ENCODE results near the gene LMX1A. TPM values are rescaled to one million over a fixed set of nuclear protein-coding genes. Genes with fewer than 3 reads are reported as not detected.

Gene LMX1A
- total RNA-seq, 1 donor, result not detected

DNA sequence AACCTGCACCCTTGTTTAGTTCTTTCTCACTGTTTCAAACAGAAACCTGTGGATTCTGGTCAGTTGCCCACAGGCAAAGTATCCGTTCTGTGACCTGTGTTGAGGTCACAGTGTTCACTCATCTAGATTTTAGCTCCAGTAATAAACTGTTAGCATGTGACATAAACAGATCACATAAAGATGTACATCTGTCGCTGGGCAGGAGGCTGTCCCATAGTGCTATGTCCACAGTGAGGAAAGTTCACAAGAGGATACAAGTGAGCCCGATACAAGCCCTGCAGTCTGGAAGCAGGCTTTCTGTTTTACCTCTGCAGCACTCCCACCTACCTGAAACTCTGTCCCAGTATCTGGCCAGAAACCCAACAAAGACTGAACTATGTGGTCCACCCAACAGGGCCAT, 28.4 kb downstream of the LMX1A start:
- no peak for DNase-seq (ENCODE audit: low read depth in 2 of 3, low spot score in 2 of 3)

DNA sequence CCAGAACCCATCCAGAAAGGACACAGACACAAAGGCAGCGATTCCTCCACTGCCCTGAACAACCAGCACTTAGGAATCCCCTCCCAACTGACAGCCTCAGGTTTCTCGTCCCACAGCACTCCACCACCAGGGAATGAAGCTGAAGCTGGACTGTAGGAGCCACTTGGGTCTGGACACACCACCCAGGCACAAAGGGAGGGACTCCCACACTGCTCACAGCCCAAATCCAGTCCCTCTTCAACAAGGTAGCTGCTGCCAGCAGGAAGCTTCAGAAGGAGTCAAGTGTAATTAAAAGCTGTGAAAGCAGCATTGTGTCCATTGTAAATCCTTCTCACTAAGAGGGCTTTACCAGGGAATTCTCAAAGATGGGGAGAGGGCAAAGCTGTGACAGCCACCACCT, 29.0 kb downstream of the LMX1A start:
- DNase-seq (ENCODE audit: low read depth in 2 of 3, low spot score in 2 of 3), result no peak

DNA sequence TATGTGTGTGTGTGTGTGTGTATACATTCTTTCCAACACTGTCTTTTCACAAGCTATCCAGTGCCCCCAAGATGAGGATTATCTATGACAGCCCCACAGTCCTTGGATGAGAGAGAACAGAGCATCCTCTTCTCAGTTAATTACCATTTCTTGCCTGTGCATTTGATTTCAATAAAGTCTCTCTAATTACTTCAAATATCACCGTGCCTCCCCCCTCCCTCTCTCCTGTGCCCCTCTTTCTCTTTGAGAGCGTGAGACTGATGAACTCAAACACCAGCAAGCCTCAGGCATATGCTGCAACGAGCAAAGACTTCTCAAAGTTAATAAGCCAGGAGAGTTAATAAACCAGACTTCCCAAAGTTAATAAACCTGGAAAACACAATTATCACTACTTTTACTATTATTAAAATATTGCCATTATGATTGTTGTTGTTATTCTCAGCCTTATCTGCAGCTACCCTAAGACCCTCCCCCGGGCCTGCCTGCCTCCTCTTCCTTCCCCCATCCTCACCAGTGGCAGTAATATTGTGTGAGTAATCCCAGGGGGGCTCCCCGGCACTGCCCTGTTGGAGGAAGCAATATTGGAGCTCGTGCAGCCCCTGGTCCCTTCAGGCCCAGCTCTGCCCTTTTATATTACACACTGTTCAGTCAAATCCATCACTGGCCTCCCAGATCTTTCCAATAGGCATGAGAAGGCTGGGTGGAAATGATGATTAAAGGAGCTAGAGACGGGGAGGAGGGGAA, 30.9 kb downstream of the LMX1A start:
- DNase-seq (ENCODE audit: low read depth in 2 of 3, low spot score in 2 of 3), result no peak

DNA sequence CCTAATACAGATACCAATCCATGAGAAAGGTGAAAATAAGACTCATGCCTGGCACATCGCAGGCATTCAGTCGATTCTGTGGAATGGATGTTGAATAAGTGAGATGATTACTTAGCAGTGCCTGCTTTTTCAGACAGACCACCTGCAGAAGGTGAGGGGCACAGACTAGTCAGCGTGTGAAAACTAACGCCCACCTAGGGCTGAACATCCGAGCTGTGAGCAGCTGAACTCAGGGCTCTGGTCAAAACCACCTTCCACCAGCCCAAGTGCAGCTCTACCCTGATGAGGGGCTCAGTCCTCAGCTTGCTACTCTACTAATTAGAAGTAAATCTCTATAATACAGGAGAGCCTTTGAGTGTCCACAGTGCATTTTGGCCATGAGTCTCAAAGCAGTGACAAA, 32.5 kb downstream of the LMX1A start:
- no peak for DNase-seq (ENCODE audit: low read depth in 2 of 3, low spot score in 2 of 3)

DNA sequence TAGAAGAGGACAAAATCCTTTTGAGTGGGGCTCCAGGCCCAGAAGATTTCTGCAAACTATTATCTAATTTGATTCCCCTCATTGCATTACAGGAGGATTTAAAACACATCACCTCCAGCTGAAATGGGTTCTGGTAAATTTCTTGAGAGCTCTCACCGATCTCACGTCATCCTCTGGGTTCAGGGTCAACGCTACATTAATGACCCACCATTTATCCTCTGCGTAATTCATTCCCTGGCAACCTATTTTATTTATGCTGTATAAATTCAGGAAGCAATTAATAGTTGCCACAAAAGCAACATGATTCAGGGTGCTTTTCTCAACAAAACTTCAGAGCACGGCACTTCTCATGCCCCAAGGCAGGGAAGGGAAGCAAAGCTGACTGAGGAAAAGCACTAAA, 38.9 kb downstream of the LMX1A start:
- DNase-seq (ENCODE audit: low read depth in 2 of 3, low spot score in 2 of 3), result no peak

DNA sequence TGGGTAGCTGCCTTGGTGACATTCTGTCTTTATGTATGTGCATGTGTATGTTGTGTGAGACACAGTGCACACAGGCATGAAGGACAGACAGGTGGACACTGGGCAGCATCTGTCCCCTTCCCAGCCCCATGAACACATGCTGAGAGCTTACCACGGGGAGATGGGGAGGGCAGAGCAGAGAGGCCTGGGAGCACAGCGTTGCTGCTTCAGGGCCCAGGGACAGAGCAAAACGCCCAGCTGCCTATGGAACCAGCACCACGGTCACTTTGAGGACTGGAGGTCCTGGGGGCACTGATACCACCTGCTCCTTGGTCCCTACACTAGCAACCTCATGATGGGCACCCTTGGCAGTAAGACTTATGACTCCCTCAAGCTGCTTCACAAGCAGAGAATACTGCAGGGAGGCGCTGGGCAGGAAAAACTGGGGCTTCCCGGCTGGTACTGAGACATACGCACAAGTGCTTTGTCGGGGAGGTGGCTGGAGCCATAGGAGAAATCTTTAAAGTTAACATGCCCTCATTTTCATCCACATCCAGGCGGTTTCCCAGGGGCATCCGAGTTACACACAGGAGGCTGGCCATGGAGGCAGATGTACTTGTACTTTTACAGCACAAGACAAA, 40.3 kb downstream of the LMX1A start:
- DNase-seq (ENCODE audit: low read depth in 2 of 3, low spot score in 2 of 3), result no peak

DNA sequence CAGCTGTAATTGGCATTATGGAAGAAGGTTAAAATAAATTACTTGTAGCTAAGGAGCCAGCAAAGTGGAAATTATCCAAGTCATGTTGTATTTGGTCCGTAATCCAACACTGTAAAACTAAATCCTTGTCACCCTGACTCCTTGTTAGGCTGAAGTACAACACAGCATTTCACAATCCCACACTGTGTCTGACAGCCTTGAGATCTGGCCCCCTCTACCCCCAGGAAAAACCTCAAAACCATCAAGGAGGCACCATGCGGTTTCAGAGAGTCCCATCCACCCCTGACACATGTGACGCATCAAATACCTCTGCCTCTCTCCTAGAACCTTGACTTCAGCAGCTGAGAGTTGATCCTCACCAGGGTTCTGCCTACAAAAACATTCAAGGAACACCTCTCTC, 41.0 kb downstream of the LMX1A start:
- DNase-seq (ENCODE audit: low read depth in 2 of 3, low spot score in 2 of 3), result no peak

DNA sequence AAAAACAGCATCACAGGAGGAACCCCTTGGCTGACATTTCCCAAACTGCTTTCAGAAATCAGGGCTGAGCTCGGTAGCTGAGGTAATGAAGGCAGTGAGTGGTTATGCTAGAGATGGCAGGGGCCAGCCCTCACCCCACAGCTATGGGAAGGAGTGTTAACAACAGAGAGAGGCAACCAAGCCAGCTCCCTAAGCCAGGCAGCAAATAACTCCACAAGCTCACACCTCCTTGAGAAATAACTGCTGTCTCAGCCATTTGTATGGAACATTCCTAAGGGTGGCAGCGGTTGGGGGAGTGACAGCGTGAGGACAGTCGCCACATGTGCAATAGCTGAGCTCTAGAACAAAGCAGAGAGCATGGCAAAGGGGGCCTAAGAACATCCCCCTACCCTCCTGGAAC, 42.6 kb downstream of the LMX1A start:
- no peak for DNase-seq (ENCODE audit: low read depth in 2 of 3, low spot score in 2 of 3)

DNA sequence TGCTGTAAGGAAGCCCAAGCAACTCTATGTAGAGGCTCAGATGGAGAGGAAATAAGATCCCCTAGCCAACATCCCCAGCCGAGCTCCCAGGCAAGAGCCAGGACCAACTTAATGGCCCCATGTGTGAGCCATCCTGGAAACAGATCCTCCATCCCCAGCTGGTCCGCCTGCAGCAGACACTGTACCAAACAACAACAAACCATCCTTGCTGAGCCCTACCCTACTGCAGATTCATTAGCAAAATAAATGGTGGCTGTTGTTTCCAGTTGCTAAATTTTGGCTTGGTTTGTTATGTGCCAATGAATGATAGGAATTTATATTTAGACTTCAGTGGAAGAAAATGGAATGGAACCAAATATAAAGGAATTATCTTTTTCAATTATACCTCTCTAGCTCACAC, 43.9 kb downstream of the LMX1A start:
- DNase-seq (ENCODE audit: low read depth in 2 of 3, low spot score in 2 of 3), result no peak

DNA sequence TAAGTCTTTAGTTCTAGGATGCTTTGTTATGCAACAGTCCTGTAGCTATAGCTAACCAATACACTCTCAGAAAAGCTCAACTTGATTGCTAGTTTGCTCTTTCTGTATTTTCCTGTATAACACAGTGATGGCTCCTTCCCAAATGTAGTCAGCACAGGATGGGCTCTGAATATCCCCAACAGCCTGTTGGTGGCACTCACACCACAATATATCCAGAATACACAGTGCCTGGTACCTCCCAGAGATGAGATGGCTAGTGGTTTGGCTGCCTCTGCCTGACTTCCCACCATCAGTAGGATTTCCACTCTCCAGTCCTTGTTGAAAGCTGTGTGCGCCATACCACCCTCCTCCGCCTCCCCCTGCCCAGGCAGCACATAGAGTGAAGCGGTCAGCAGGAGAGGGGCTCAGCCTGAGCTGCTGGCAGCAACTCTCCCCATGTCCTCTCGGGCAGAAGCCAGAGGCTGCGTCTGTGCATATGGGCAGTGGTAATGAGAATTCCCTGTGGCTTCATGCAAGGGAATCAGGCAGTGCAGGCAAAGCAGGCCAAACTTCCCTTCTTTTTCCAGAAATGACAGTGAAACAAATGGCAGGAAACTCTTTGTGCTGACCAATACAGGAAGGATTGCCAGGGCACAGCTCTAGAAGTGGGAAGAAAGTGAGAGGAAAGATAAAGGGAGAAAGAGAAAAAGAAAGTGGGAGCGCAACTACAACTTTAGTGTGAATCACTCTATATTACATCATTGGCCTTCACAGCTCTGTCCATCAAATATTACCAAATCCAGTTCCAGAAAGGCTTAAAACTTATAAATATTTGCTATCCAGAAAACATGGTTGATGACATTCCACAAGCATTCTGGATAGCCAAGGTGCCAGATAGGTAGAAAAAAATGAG, 49.7 kb downstream of the LMX1A start:
- DNase-seq (ENCODE audit: low read depth in 2 of 3, low spot score in 2 of 3), result no peak

DNA sequence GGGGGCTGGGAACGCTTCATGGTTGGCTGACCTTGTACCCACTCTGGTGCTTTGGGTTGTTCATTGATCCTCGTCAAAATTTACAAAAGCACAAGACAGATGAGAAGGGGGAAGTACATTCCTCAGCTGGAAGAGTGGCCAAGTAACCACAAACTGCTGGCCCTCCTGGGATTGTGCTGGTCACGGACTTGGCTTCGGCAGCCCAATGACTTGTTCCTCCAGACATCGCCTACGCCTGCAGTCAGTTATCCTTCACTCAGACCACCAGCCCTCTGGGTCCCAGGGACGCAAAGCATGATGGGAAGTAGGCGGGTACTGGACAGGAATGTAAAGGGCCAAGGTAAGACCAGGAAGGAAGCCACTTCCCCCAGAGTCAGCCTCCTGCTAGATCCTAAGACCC, 53.1 kb downstream of the LMX1A start:
- DNase-seq (ENCODE audit: low read depth in 2 of 3, low spot score in 2 of 3), result no peak

DNA sequence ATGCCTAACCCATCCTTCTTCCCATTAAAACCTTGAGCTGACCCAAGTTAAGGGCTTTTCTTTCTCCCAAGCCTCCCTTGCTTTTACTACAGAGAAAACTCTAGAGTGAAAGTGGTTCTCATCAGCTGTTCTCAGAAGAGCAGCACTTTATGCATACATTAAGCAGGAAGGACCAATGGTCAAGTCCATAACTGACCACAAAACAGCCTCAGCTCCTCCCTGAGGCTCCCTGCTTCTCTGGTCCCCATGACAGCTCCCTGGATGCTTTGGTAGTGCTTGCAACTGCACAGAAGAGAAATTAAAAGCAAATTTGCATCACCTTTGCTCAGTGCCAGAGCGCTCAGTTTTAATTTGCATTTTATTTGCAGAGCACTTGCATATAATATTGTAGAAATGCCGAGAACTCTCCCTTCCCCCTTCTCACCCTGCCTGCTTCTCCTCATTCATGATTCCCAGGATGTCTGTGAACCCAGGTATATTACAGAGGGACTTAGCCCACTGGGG, 56.1 kb downstream of the LMX1A start:
- DNase-seq (ENCODE audit: low read depth in 2 of 3, low spot score in 2 of 3), result no peak

DNA sequence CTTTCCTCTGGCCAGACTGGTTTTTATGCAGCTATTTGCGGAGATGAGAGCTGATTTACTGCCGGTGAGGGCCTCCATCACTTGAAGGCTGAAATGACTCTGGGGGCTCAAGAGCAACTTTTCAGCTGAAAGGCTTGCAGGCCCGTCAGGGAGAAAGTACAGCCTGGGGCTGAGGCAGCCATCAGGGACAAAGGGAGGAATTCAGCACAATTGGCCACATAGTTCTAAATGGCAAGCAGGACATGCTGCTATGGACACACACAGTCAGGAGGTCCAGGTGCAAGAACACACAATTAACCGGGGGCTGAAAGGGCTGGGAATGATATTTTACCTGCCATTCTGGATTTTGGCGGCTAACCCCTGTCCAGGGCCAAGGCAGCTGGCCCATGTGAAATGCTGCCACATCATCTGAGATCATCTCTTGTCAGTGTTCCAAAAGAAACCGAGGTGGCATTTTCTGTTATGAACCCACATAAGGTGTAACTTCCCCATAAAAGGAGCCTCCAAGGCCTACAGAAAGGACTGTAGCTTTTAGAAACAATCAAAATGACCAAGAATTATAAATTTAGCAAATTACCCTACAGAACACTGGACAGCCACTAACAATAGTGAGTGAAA, 58.2 kb downstream of the LMX1A start:
- no peak for DNase-seq (ENCODE audit: low read depth in 2 of 3, low spot score in 2 of 3)

DNA sequence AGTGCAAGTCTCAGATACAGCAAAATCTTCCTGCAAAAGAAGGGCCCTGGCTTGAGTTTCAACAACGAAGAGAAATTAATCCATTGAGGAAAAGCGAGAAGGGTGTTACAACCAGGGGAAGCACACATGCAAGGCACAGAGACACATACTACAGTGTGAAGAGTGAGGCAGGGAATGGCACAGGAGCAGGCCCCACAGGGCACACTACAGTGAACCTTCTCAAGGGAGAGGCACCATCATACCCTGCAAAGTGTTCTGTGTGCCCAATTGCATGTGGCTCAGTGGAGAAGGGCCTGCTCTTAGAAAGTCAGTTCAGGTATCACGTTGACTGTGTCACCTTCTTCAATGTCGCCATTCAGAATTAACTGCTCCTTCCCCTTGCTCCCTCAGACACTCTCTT, 60.3 kb downstream of the LMX1A start:
- DNase-seq (ENCODE audit: low read depth in 2 of 3, low spot score in 2 of 3), result no peak

DNA sequence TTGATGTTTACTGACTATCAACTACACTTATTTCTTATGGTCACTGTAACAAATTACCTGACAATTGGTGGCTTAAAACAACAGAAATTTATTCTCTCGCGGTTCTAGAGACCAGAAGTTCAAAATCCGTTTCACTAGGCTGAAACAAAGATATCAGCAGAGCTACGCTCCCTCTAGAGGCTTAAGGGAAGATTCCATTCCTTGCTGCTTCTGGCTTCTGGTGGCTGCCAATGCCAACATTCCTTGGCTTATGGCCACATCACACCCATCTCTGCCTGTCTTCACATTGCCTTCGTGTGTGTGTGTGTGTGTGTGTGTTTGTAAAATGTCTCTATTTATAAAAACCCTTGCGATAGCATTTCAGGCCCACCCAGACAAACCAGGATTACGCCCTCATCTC, 66.4 kb downstream of the LMX1A start:
- DNase-seq (ENCODE audit: low read depth in 2 of 3, low spot score in 2 of 3), result no peak

DNA sequence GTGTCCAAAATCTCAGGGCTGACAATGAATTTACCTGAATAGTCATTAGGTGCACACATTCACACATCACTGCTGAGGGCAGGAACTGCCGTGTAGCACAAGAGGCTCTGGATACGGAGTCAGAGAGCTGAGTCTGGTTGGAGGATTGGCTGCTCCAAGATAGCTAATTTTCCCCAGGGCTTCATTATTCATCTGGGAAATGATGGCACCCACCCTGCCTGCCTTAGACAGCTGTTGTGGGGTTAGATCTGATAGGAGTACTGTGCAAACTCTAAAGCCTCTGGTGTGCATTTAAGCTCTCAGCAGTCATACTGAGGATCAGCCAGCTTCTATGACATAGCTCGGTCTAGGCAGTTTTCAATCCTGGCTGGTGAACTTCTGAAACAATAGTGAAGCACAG, 67.0 kb downstream of the LMX1A start:
- no peak for DNase-seq (ENCODE audit: low read depth in 2 of 3, low spot score in 2 of 3)

DNA sequence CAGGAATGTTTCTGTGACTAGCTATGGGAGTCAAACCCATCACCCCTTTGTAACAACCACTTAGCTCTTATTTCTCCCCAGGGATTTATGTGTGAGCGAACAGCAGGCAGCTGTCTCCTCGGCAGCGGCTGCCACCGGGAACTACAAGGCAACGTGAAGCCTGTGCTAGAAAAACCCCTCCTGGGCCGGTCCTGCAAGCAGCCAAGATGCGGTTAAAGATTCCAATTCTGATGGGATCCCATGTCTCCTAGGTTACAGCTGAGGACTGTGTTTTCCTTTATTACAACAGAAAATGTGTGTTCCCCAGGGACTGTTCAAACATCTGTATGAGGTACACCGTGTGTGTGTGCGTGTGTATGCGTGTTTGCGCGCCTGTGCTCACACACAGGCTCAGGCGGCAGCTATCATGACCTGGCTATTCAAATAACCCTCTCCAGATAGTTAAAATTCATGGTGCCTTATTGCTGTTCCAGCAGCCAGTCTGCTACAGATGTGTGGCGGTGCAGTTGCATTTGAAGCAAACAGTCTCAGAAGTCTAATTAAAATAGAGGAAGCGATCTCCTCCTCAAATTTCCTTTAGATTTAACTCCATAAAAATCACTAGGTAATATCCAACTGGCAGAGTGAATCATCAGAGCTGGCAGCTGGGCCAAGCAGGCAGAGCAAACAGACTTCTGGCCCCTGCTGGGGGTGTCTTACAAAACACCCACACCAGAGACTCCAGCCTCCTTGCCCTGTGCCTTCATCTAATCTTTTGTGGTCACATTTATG, 68.0 kb downstream of the LMX1A start:
- no peak for DNase-seq (ENCODE audit: low read depth in 2 of 3, low spot score in 2 of 3)

DNA sequence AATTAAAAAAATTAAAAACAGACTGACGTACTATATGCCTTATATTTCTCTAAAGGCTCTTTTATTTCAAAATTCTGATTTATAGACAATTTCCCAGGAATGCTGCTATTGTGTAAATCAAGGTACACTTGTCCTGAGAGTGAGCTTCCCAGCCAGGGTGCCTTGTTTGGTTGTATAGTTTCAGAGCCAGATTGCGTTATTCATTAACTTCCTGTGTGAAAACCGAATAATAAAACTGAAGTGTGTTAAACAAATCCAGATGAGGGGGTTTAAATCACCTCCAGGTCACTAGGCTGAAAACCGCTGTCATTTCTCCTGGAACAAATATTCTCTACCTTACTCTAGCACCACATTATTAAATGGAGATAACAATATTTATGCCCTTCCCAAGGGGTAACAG, 68.7 kb downstream of the LMX1A start:
- no peak for DNase-seq (ENCODE audit: low read depth in 2 of 3, low spot score in 2 of 3)

DNA sequence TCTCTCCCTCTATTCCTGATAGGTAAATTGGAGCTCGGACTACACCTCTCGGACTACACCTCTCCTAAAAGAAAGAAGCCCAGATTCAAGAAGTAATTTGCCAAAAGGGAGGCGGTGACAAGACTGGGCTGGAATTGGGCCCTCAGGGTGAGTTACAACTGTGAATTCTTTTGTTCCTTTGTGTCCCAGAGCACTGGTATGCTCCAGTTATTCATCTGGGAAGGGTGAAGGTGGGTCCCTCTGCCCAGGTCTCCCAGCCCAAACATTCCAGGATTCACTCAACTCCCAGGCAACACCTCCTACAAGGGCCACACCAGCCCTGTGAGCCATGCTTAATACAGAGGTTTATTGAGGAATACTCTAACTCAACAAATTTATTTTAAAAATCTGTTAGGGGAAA, 69.2 kb downstream of the LMX1A start:
- no peak for DNase-seq (ENCODE audit: low read depth in 2 of 3, low spot score in 2 of 3)

DNA sequence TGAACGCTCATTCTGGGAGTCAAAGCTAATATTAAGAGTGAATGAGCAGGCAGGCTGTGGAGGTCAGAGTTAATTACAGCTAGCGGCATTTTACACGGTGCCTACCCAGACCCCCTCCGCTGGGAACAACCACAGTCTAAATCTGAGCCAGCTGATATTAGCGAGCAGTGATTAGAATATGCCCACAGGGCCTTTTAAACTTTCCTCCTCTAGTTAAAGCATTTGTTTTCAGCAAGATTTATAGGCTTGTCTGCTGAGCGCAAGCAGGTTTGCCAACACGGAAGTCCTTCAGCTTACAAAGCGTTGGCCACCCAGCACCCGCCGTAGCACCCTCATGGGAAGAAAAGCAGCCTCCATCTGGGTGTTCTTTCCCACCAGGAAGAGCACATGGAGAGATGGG, 72.1 kb downstream of the LMX1A start:
- no peak for DNase-seq (ENCODE audit: low read depth in 2 of 3, low spot score in 2 of 3)
